H1 (cell line): ENCODE data around the gene VCP. TPM values are rescaled to one million over a fixed set of nuclear protein-coding genes. Genes with fewer than 3 reads are reported as not detected.

ENCODE experiments used
- ASH2L ChIP-seq: fragments of 200-600, 300-600 bp; sonication (generic); IDR thresholded peaks from one replicate; pipeline ENCODE4 v1.7.1; 2017; ENCODE audit warnings: low read length
- BACH1 ChIP-seq: IDR thresholded peaks from 2 replicates; pipeline ENCODE4 v1.6.1; 2012; ENCODE audit warnings: low read length, improper control_type of control experiment
- BCL11A ChIP-seq, 2 experiments: IDR thresholded peaks; one replicate each; pipeline ENCODE4 v1.6.1; 2011; ENCODE audit warnings: low read depth in 2 of 2, low read length in 2 of 2, mild to moderate bottlenecking in 2 of 2
- CEBPB ChIP-seq: IDR thresholded peaks from 2 replicates; pipeline ENCODE4 v1.6.1; 2012; ENCODE audit warnings: low read depth, low read length
- CREB1 ChIP-seq: IDR thresholded peaks from 2 replicates; pipeline ENCODE4 v1.6.1; 2012; ENCODE audit warnings: inconsistent platforms
- GTF2F1 ChIP-seq: IDR thresholded peaks from 2 replicates; pipeline ENCODE4 v1.6.1; 2012; ENCODE audit warnings: low read depth, low read length, improper control_type of control experiment, borderline replicate concordance
- HDAC6 ChIP-seq: IDR thresholded peaks from one replicate; pipeline ENCODE4 v1.7.1; 2012; ENCODE audit warnings: low read depth, mild to moderate bottlenecking, inconsistent platforms, low read length, moderate library complexity
- JUND ChIP-seq: IDR thresholded peaks from 2 replicates; pipeline ENCODE4 v1.6.1; 2011; ENCODE audit warnings: mild to moderate bottlenecking, improper control_type of control experiment, low read length
- PHF8 ChIP-seq: fragments of 200-600 bp; sonication (generic); conservative IDR thresholded peaks from 2 replicates; pipeline ENCODE4 v1.7.1; 2012; ENCODE audit warnings: low read depth, mild to moderate bottlenecking, inconsistent platforms, low read length, moderate library complexity
- POLR2A ChIP-seq, 2 experiments: IDR thresholded peaks; 1 replicate in 1 of 2; 2 replicates in 1 of 2; pipeline ENCODE4 v1.6.1; 2011; ENCODE audit warnings: low read depth in 2 of 2, low read length in 2 of 2, mild to moderate bottlenecking in 2 of 2; ENCODE audit errors: control extremely low read depth in 1 of 2
- POLR2AphosphoS5 ChIP-seq: IDR thresholded peaks from 2 replicates; pipeline ENCODE4 v1.6.1; 2011; ENCODE audit warnings: low read depth, low read length
- RXRA ChIP-seq: IDR thresholded peaks from 2 replicates; pipeline ENCODE4 v1.6.1; 2011; ENCODE audit warnings: low read depth, mild to moderate bottlenecking, low read length, moderate library complexity; ENCODE audit not compliant: insufficient read depth
- SIN3A ChIP-seq, 2 experiments: IDR thresholded peaks in 1 of 2; conservative IDR thresholded peaks in 1 of 2; 2 replicates each; pipeline ENCODE4 v1.6.1; 2011 to 2012; ENCODE audit warnings: low read length in 2 of 2, improper control_type of control experiment in 1 of 2, low read depth in 1 of 2, mild to moderate bottlenecking in 1 of 2
- SIRT6 ChIP-seq: IDR thresholded peaks from one replicate; pipeline ENCODE4 v1.7.1; 2012; ENCODE audit warnings: low read length, inconsistent platforms
- SP1 ChIP-seq: IDR thresholded peaks from 2 replicates; pipeline ENCODE4 v1.6.1; 2011; ENCODE audit warnings: low read depth, low read length
- SP2 ChIP-seq: IDR thresholded peaks from 2 replicates; pipeline ENCODE4 v1.6.1; 2012; ENCODE audit warnings: mild to moderate bottlenecking, low read length, inconsistent platforms
- TAF7 ChIP-seq: optimal IDR thresholded peaks from 2 replicates; pipeline ENCODE3; 2011; ENCODE audit warnings: low read depth, mild to moderate bottlenecking, inconsistent platforms, low read length, moderate library complexity, borderline replicate concordance
- TBP ChIP-seq: IDR thresholded peaks from 2 replicates; pipeline ENCODE4 v1.6.1; 2011; ENCODE audit warnings: low read depth, low read length, improper control_type of control experiment
- TCF12 ChIP-seq: IDR thresholded peaks from 2 replicates; pipeline ENCODE4 v1.6.1; 2011; ENCODE audit warnings: low read depth, mild to moderate bottlenecking, low read length
- polyA plus RNA-seq, 7 experiments: library from polyadenylated mRNA; depleted of rRNA in 3 of 7; stranded (reverse) in 5 of 7; unstranded in 2 of 7; fragments of >200 nt in 5 of 7; fragments of 200-250 nt in 2 of 7; gene quantifications; 1 replicate in 5 of 7; 2 replicates in 1 of 7; 4 replicates in 1 of 7; pipeline versions ENCODE4 v1.2.1 to v1.2.3, GENCODE V29; 2011 to 2013; ENCODE audit warnings: missing spikeins in 2 of 7, mixed read lengths in 2 of 7
- total RNA-seq: library from RNA; stranded (reverse); fragmentation: NEBNext Ultra II Directional; extraction: Animal tissue kit (Norgen Biotek cat#: 25700); gene quantifications from 2 replicates; pipeline ENCODE4 v1.2.1, GENCODE V29; 2021
- TF ChIP-seq, protein P1 (sequence below): IDR thresholded peaks from 2 replicates; pipeline ENCODE4 v1.6.1; 2011; ENCODE audit warnings: low read depth, mild to moderate bottlenecking, low read length; ENCODE audit not compliant: insufficient read depth
- TF ChIP-seq, protein P2 (sequence below): IDR thresholded peaks from 2 replicates; pipeline ENCODE4 v1.6.1; 2011; ENCODE audit warnings: low read length, improper control_type of control experiment
- TF ChIP-seq, protein P3 (sequence below): IDR thresholded peaks from 2 replicates; pipeline ENCODE4 v1.6.1; 2012; ENCODE audit warnings: inconsistent platforms

The VCP gene
- total and polyA plus RNA-seq, 2 of the 8 experiments (the other 6 are each of a cell fraction or from before 2014, with no cell fraction given): 173 to 375 TPM

DNA sequence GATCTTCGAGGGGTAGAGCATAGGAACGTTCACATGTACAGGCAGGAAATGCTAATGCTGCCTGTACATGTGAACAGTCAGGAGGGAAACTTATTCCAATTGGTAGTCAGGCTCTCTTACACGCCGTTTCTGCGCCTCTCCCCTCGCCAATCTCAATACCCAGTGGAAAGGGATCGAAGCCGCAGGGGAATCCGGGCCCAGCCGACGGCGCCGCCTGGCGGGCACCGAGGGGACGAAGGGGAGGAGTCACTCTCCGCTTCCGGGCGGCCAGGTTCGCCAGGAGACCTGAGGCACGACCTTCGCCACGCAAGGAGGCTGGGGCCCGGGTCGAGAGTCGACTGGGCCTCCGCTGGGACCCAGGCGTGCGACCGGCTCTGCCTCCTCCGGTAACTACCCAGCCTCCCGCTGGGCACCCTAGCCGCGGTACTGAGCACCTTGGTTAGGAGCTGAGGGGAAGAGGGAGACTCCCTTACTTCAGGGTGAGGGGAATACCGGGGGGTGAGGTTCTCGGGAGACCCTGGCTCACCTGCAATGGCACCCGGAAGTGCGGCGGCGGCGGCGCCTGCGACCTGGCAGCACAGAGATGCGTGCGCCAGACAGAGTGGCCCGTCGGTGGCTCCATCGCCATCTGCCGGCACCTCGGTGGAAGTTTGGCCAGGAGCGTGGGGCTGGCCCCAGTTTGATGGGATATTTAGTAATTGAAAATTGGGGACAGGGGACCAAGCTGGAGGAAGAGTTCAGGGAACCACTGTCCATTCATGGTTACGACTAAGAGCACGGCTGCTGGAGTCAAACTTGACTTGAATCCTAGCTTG is 23.8 kb upstream of the VCP start, which contains the start of gene PIGO (continued):
- TF ChIP-seq RXRA (0 out of 2 replicates have a peak, but pooled peaks have one; percentile 46), BACH1 (peak; percentile 23; the same call in 1 of the 2 replicates), ASH2L (peak; percentile 97), SIRT6 (no peak), JUND (0 out of 2 replicates have a peak, but pooled peaks have one; percentile 23), PHF8 (peak; percentile 100), TBP (peak; percentile 78), POLR2A (IDR thresholded peaks at IDR 0.05; ENCODE audit: control extremely low read depth in 1 of 2, low read depth in 2 of 2, low read length in 2 of 2) (peak; percentile 94 to 98), CEBPB (no peak), SIN3A (conservative IDR thresholded peaks at IDR 0.05 in 1 of 2, IDR thresholded peaks at IDR 0.05 in 1 of 2; ENCODE audit: low read depth in 1 of 2, low read length in 2 of 2) (peak in 1 of 2 experiments; percentile 94; a peak in 2 of 4 replicates), GTF2F1 (no peak), BCL11A (IDR thresholded peaks at IDR 0.05; ENCODE audit: low read depth in 2 of 2, low read length in 2 of 2) (no peak), SP1 (peak; percentile 24; the same call in 1 of the 2 replicates), POLR2AphosphoS5 (peak; percentile 96), TAF7 (peak; percentile 92), CREB1 (peak; percentile 81), SP2 (peak; percentile 74), HDAC6 (no peak), TCF12 (no peak)
- TF ChIP-seq, protein P1, sequence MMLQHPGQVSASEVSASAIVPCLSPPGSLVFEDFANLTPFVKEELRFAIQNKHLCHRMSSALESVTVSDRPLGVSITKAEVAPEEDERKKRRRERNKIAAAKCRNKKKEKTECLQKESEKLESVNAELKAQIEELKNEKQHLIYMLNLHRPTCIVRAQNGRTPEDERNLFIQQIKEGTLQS: no peak
- TF ChIP-seq, protein P2, sequence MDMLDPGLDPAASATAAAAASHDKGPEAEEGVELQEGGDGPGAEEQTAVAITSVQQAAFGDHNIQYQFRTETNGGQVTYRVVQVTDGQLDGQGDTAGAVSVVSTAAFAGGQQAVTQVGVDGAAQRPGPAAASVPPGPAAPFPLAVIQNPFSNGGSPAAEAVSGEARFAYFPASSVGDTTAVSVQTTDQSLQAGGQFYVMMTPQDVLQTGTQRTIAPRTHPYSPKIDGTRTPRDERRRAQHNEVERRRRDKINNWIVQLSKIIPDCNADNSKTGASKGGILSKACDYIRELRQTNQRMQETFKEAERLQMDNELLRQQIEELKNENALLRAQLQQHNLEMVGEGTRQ: no peak
- TF ChIP-seq, protein P3, sequence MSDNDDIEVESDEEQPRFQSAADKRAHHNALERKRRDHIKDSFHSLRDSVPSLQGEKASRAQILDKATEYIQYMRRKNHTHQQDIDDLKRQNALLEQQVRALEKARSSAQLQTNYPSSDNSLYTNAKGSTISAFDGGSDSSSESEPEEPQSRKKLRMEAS: peak; percentile 60
